ENCODE results near the gene C6orf163.

The C6orf163 gene

DNA sequence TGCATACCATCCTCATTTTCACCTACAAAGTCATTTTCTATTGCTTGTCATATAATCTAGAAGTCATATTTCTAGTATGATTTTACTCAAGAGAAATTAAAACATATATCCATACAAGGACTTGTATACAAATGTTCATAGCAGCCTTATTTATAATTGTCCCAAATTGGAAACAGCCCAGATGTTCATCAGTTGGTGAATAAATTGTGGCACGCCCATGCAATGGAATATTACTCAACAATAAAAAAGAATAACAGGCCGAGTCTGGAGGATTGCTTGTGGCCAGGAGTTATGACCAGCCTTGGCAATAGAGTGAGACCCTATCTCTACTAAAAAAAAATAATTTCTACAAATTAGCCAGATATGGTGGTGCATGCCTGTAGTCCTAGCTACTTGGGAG lies 28.8 kb downstream of the C6orf163 start:
- H3K4me3 ChIP-seq (ENCODE audit: low read length): no peak overlapping the region
- DNase-seq (ENCODE audit: low read depth): no peak
- TF ChIP-seq, protein P1, sequence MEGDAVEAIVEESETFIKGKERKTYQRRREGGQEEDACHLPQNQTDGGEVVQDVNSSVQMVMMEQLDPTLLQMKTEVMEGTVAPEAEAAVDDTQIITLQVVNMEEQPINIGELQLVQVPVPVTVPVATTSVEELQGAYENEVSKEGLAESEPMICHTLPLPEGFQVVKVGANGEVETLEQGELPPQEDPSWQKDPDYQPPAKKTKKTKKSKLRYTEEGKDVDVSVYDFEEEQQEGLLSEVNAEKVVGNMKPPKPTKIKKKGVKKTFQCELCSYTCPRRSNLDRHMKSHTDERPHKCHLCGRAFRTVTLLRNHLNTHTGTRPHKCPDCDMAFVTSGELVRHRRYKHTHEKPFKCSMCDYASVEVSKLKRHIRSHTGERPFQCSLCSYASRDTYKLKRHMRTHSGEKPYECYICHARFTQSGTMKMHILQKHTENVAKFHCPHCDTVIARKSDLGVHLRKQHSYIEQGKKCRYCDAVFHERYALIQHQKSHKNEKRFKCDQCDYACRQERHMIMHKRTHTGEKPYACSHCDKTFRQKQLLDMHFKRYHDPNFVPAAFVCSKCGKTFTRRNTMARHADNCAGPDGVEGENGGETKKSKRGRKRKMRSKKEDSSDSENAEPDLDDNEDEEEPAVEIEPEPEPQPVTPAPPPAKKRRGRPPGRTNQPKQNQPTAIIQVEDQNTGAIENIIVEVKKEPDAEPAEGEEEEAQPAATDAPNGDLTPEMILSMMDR (conservative IDR thresholded peaks at IDR 0.05; ENCODE audit: low read length): no peak

- no peak for DNase-seq (ENCODE audit: low read depth)
- TF ChIP-seq, protein P1 (conservative IDR thresholded peaks at IDR 0.05; ENCODE audit: low read length): no peak
- no peak overlapping the region for H3K4me3 ChIP-seq (ENCODE audit: low read length)
These were observed 30.7 kb downstream of the C6orf163 start for GRCh38 chr6:87375315-87375714.

- H3K4me3 ChIP-seq (ENCODE audit: low read length): no peak overlapping the region
- TF ChIP-seq, protein P1 (conservative IDR thresholded peaks at IDR 0.05; ENCODE audit: low read length): no peak
- no peak for DNase-seq (ENCODE audit: low read depth)
These were observed 32.0 kb downstream of the C6orf163 start for GRCh38 chr6:87376643-87377042.

DNA sequence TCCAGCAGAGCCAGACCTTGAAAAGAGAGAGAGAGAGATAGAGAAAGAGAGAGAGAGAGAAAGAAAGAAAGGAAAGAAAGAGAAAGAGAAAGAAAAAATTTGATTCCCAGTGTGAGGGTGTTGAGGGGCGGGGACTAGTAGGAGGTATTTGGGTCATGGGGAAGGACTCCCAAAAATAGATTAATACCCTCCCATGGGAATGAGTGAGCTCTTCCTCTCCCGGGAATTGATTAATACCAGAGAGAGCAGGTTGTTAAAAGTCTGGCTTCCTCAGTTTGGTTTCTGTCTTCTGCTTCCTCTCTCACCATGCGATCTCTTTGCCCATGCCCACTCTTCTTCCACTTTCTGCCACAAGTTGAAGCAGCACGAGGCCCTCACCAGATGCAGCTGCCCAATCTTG lies 34.3 kb downstream of the C6orf163 start:
- no peak overlapping the region for H3K4me3 ChIP-seq (ENCODE audit: low read length)
- no peak for DNase-seq (ENCODE audit: low read depth)

DNA sequence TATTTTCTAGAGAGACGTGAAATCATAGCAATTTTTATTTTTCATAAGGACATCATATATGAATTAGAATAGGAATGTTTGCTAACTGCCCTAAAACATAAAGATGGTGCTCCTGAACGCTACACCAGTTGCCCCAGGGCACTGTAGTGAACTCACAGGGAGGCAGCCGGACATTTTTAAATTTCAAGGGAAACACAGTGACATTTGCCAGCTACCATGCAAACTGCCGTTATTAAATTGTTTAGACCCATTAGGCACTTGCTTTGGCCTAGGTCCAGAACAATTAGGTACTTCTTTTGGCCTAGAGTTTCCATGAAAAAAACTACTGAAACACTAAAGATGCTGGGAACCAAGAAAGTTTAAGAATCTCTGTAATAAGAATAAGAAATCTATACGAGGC lies 38.2 kb downstream of the C6orf163 start:
- no peak for DNase-seq (ENCODE audit: low read depth)
- TF ChIP-seq, protein P1 (conservative IDR thresholded peaks at IDR 0.05; ENCODE audit: low read length): no peak

More for the DNA sequence above, 34.3 kb downstream of the C6orf163 start:
- TF ChIP-seq, protein P1 (conservative IDR thresholded peaks at IDR 0.05; ENCODE audit: low read length): no peak

DNA sequence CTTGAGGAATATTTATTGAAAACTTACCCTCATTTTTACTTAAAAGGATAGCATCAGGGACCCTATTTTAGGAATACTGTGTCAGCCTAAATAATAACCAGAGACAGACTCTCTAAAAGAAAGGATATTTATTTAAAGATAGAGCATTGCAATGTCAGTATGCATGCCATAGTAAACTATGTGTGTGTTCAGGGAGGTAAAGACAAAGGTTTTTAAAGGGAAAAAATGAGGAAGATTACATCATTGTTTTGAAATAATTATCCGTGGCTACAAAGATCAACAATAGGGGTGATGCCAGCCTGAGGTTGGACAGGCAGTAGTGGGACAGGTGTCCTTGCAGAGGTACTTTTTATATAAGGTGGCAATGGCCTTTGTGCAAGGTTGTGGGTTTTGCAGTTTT lies 39.4 kb downstream of the C6orf163 start:
- H3K4me3 ChIP-seq (ENCODE audit: low read length): no peak overlapping the region
- TF ChIP-seq, protein P1 (conservative IDR thresholded peaks at IDR 0.05; ENCODE audit: low read length): no peak
- DNase-seq (ENCODE audit: low read depth): no peak

More for the DNA sequence above, 38.2 kb downstream of the C6orf163 start:
- H3K4me3 ChIP-seq (ENCODE audit: low read length): no peak overlapping the region

DNA sequence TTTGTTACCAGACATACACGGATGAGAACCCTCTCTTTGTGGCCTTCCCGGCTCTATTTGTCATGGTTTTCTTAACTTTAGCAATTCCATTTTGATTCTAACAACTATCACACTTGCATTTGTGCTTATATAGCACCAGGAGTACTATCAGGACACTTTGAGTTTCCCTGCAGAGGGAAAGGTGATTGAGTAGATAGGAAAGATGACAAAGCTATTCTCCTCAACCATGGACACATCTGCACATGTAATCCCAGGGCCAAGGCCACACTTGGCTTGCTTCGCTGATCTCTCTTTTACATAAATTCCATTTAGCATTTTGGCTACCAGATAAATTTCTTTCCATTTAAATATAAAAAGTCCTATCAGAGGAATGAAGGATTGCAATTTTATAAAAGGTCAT lies 39.8 kb downstream of the C6orf163 start:
- DNase-seq (ENCODE audit: low read depth): no peak
- TF ChIP-seq, protein P1 (conservative IDR thresholded peaks at IDR 0.05; ENCODE audit: low read length): no peak
- H3K4me3 ChIP-seq (ENCODE audit: low read length): no peak overlapping the region

Data from AG10803 (cell line).